ENCODE measurements around the gene SLC35F3. TPM values are rescaled to one million over a fixed set of nuclear protein-coding genes. Genes with fewer than 3 reads are reported as not detected.

Gene SLC35F3
- total RNA-seq, 5 donors from 2014 or later (not counting 1 experiment from before 2014, with no cell fraction given), result 0.19 to 4.6 (median 1.3) TPM; not detected in 1

- H3K27ac Mint-ChIP-seq, result peak overlapping the region; percentile 80 to 98
- WGBS (ENCODE audit: insufficient coverage), result 63% methylated on average over 3 of the region's 7 CpGs
Measured at GRCh38 chr1:234325878-234326496, 421.5 kb downstream of the SLC35F3 start.

GRCh38 chr1:234326497-234327366, 422.3 kb downstream of the SLC35F3 start:
- Mint-ChIP-seq H3K9me3 (no peaks in the 10 kb centered on the region), H3K36me3 (no peaks in the 10 kb centered on the region), H3K4me3 (peak overlapping the region; percentile 81 to 90 (median 90)), H3K4me1 (peaks cover 22 to 34% (median 28%) of the 10 kb centered on the region in 3 donors), H3K27me3 (peaks cover 3 to 17% of the 10 kb centered on the region in 2 donors), H3K27ac (peak overlapping the region; percentile 80 to 98)
- 26% methylated on average over 11 of the region's 20 CpGs for WGBS (ENCODE audit: insufficient coverage)
- Histone ChIP-seq H3K27ac (ENCODE audit: low read length) (peak overlapping the region; percentile 40), H3K27me3 (replicated peaks in 1 of 2; ENCODE audit: control insufficient read depth in 2 of 2, extremely low read depth in 1 of 2, insufficient read depth in 2 of 2, low read length in 1 of 2) (peaks cover 0 to 19% of the 10 kb centered on the region in 2 experiments), H3K4me1 (ENCODE audit: control insufficient read depth in 1 of 2, extremely low read depth in 1 of 2, insufficient read depth in 2 of 2, low read length in 2 of 2) (peaks cover 0 to 22% of the 10 kb centered on the region in 2 experiments), H3K36me3 (ENCODE audit: control insufficient read depth in 2 of 2, extremely low read depth in 1 of 2, insufficient read depth in 1 of 2, low read length in 1 of 2) (no peaks in the 10 kb centered on the region), H3K9me3 (no peaks in the 10 kb centered on the region), H3K4me3 (ENCODE audit: control insufficient read depth in 1 of 2, extremely low read depth in 1 of 2, low read length in 1 of 2) (peak overlapping the region; percentile 55 to 61)
- POLR2A ChIA-PET, result no interaction called here
- peak; percentile 21 to 85 (median 58) for DNase-seq
- ATAC-seq (replicated peaks in 1 of 4), result peak; percentile 88 to 93 (median 92)
- CTCF ChIA-PET, result interaction anchor here (0.6 to 2.7 kb wide), 10 partner anchors 10 to 220 kb away, joined by 3 to 21 read pairs (median 4); partner anchors contain the start of gene COA6 (in 1 of the 2)

More at GRCh38 chr1:234325878-234326496, 421.5 kb downstream of the SLC35F3 start:
- H3K27ac ChIP-seq (ENCODE audit: low read length), result peak overlapping the region; percentile 40
- H3K4me1 ChIP-seq (ENCODE audit: control insufficient read depth in 1 of 2, extremely low read depth in 1 of 2, insufficient read depth in 2 of 2, low read length in 2 of 2), result peaks cover 0 to 29% of the 10 kb centered on the region in 2 experiments
- H3K36me3 ChIP-seq (ENCODE audit: control insufficient read depth in 2 of 2, extremely low read depth in 1 of 2, insufficient read depth in 1 of 2, low read length in 1 of 2), result no peaks in the 10 kb centered on the region
- ChIA-PET CTCF (interaction anchor here (0.7 to 2.7 kb wide), 11 partner anchors 9 to 974 kb away, joined by 3 to 21 read pairs (median 3); partner anchors contain the start of gene COA6 (in 1 of the 2)), POLR2A (interaction anchor here in 1 of 2 donors (0.7 kb wide), 1 partner anchor 1699 kb away, joined by 4 read pairs; no protein-coding TSS in a partner anchor)
- DNase-seq (peak in 1 of 35 experiments; percentile 47), ATAC-seq (replicated peaks in 1 of 4) (peak; percentile 26 to 60 (median 48))
- H3K4me3 ChIP-seq (ENCODE audit: control insufficient read depth in 1 of 2, extremely low read depth in 1 of 2, low read length in 1 of 2), result peak overlapping the region; percentile 55 to 61
- peaks cover 2 to 11% of the 10 kb centered on the region in 2 donors for H3K27me3 Mint-ChIP-seq
- H3K27me3 ChIP-seq (replicated peaks in 1 of 2; ENCODE audit: control insufficient read depth in 2 of 2, extremely low read depth in 1 of 2, insufficient read depth in 2 of 2, low read length in 1 of 2), result peaks cover 0 to 21% of the 10 kb centered on the region in 2 experiments
- peak overlapping the region; percentile 81 to 90 (median 90) for H3K4me3 Mint-ChIP-seq
- no peaks in the 10 kb centered on the region for H3K36me3 Mint-ChIP-seq
- H3K9me3 ChIP-seq, result no peaks in the 10 kb centered on the region
- no peaks in the 10 kb centered on the region for H3K9me3 Mint-ChIP-seq
- peaks cover 22 to 42% (median 28%) of the 10 kb centered on the region in 3 donors for H3K4me1 Mint-ChIP-seq

GRCh38 chr1:234327577-234328164, 423.2 kb downstream of the SLC35F3 start:
- Mint-ChIP-seq H3K27me3 (peaks cover 8 to 26% of the 10 kb centered on the region in 2 donors), H3K4me3 (no peak overlapping the region), H3K9me3 (no peaks in the 10 kb centered on the region), H3K36me3 (no peaks in the 10 kb centered on the region), H3K4me1 (peaks cover 18 to 27% (median 23%) of the 10 kb centered on the region in 3 donors), H3K27ac (peak overlapping the region in 1 of 2 donors; percentile 98)
- no peak overlapping the region for H3K4me3 ChIP-seq (ENCODE audit: control insufficient read depth in 1 of 2, extremely low read depth in 1 of 2, low read length in 1 of 2)
- ChIA-PET CTCF (interaction anchor here in 1 of 2 donors (1.0 to 2.7 kb wide), 4 partner anchors 9 to 115 kb away, joined by 3 to 21 read pairs (median 5); no protein-coding TSS in a partner anchor), POLR2A (interaction anchor here in 1 of 2 donors (0.6 kb wide), 1 partner anchor 21 kb away, joined by 3 read pairs; no protein-coding TSS in a partner anchor)
- WGBS (ENCODE audit: insufficient coverage), result 92% methylated on average over 6 of the region's 9 CpGs
- H3K9me3 ChIP-seq, result no peaks in the 10 kb centered on the region
- ATAC-seq (replicated peaks in 1 of 4), result no peak
- peaks cover 0 to 18% of the 10 kb centered on the region in 2 experiments for H3K4me1 ChIP-seq (ENCODE audit: control insufficient read depth in 1 of 2, extremely low read depth in 1 of 2, insufficient read depth in 2 of 2, low read length in 2 of 2)
- DNase-seq, result no peak
- no peak overlapping the region for H3K27ac ChIP-seq (ENCODE audit: low read length)
- peaks cover 0 to 19% of the 10 kb centered on the region in 2 experiments for H3K27me3 ChIP-seq (replicated peaks in 1 of 2; ENCODE audit: control insufficient read depth in 2 of 2, extremely low read depth in 1 of 2, insufficient read depth in 2 of 2, low read length in 1 of 2)
- H3K36me3 ChIP-seq (ENCODE audit: control insufficient read depth in 2 of 2, extremely low read depth in 1 of 2, insufficient read depth in 1 of 2, low read length in 1 of 2), result no peaks in the 10 kb centered on the region

- Histone ChIP-seq H3K27ac (ENCODE audit: low read length) (no peak overlapping the region), H3K9me3 (no peaks in the 10 kb centered on the region), H3K4me3 (ENCODE audit: control insufficient read depth in 1 of 2, extremely low read depth in 1 of 2, low read length in 1 of 2) (no peak overlapping the region), H3K36me3 (ENCODE audit: control insufficient read depth in 2 of 2, extremely low read depth in 1 of 2, insufficient read depth in 1 of 2, low read length in 1 of 2) (no peaks in the 10 kb centered on the region), H3K4me1 (ENCODE audit: control insufficient read depth in 1 of 2, extremely low read depth in 1 of 2, insufficient read depth in 2 of 2, low read length in 2 of 2) (peaks cover 0 to 9% of the 10 kb centered on the region in 2 experiments), H3K27me3 (replicated peaks in 1 of 2; ENCODE audit: control insufficient read depth in 2 of 2, extremely low read depth in 1 of 2, insufficient read depth in 2 of 2, low read length in 1 of 2) (peaks cover 0 to 5% of the 10 kb centered on the region in 2 experiments)
- DNase-seq (no peak), ATAC-seq (replicated peaks in 1 of 4) (no peak)
- no peak overlapping the region for H3K27ac Mint-ChIP-seq
- ChIA-PET POLR2A (no interaction called here), CTCF (no interaction called here)
- 83% methylated on average over 1 of the region's 4 CpGs for WGBS (ENCODE audit: insufficient coverage)
- H3K4me3 Mint-ChIP-seq, result no peak overlapping the region
- peaks cover 8 to 21% of the 10 kb centered on the region in 2 donors for H3K27me3 Mint-ChIP-seq
- no peaks in the 10 kb centered on the region for H3K36me3 Mint-ChIP-seq
- H3K4me1 Mint-ChIP-seq, result peaks cover 10 to 12% (median 11%) of the 10 kb centered on the region in 3 donors
- H3K9me3 Mint-ChIP-seq, result peaks cover 0 to 1% (median under 1%) of the 10 kb centered on the region in 3 donors
Measured at GRCh38 chr1:234330843-234331215, 426.4 kb downstream of the SLC35F3 start.

GRCh38 chr1:234331507-234331906, 427.0 kb downstream of the SLC35F3 start:
- Mint-ChIP-seq H3K27ac (no peak overlapping the region), H3K27me3 (peaks cover 8 to 23% of the 10 kb centered on the region in 2 donors), H3K4me3 (no peak overlapping the region), H3K36me3 (no peaks in the 10 kb centered on the region), H3K9me3 (peaks cover 0 to 6% (median 2%) of the 10 kb centered on the region in 3 donors), H3K4me1 (peaks cover 5 to 6% (median 6%) of the 10 kb centered on the region in 3 donors)
- ChIA-PET POLR2A (no interaction called here), CTCF (no interaction called here)
- WGBS (ENCODE audit: insufficient coverage), result 96% methylated on average over 2 of the region's 2 CpGs
- H3K4me3 ChIP-seq (ENCODE audit: control insufficient read depth in 1 of 2, extremely low read depth in 1 of 2, low read length in 1 of 2), result no peak overlapping the region
- H3K9me3 ChIP-seq, result no peaks in the 10 kb centered on the region
- H3K27me3 ChIP-seq (replicated peaks in 1 of 2; ENCODE audit: control insufficient read depth in 2 of 2, extremely low read depth in 1 of 2, insufficient read depth in 2 of 2, low read length in 1 of 2), result peaks cover 0 to 5% of the 10 kb centered on the region in 2 experiments
- DNase-seq (no peak), ATAC-seq (replicated peaks in 1 of 4) (no peak)
- no peaks in the 10 kb centered on the region for H3K36me3 ChIP-seq (ENCODE audit: control insufficient read depth in 2 of 2, extremely low read depth in 1 of 2, insufficient read depth in 1 of 2, low read length in 1 of 2)
- peaks cover 0 to 5% of the 10 kb centered on the region in 2 experiments for H3K4me1 ChIP-seq (ENCODE audit: control insufficient read depth in 1 of 2, extremely low read depth in 1 of 2, insufficient read depth in 2 of 2, low read length in 2 of 2)
- H3K27ac ChIP-seq (ENCODE audit: low read length), result no peak overlapping the region
